ENCODE measurements around the gene GYG2.
"Not testable (repeated sequence)": the region's sequence is repeated elsewhere in the genome, so short reads cannot be mapped to it uniquely, and the experiment has no call there.

GYG2 gene

GRCh38 chrX:2871831-2872230, 43.1 kb downstream of the GYG2 start:
- DNase-seq (ENCODE audit: low read depth) = no peak

DNA sequence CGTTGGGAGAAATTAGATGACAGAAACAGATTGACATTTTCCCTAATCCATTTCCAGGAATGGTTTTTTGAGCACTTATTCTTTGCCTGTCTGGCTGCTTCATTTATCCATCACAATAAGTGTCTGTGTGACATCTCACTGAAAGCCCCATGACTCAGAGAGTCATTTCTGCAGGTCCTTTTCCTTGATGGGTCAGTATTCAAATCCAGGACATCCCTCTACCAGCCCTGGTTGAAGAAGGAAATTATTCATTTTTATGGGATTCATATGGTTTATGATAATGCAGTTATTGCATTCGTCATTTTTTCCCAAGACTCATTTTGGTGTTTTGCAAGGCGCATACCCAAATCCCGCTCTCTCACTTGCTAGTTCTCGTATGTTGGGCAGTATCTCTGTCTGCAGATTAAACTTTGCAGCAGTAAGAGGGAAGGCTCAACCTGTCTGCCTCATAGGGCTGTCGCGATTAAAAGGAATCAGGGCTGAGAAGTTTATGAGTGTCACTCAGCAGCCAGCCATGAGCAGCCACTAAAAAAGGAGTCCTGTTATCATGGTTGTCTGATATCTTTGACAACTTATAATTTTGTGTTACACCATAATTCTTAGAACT, 44.0 kb downstream of the GYG2 start:
- no peak for DNase-seq (ENCODE audit: low read depth)

DNA sequence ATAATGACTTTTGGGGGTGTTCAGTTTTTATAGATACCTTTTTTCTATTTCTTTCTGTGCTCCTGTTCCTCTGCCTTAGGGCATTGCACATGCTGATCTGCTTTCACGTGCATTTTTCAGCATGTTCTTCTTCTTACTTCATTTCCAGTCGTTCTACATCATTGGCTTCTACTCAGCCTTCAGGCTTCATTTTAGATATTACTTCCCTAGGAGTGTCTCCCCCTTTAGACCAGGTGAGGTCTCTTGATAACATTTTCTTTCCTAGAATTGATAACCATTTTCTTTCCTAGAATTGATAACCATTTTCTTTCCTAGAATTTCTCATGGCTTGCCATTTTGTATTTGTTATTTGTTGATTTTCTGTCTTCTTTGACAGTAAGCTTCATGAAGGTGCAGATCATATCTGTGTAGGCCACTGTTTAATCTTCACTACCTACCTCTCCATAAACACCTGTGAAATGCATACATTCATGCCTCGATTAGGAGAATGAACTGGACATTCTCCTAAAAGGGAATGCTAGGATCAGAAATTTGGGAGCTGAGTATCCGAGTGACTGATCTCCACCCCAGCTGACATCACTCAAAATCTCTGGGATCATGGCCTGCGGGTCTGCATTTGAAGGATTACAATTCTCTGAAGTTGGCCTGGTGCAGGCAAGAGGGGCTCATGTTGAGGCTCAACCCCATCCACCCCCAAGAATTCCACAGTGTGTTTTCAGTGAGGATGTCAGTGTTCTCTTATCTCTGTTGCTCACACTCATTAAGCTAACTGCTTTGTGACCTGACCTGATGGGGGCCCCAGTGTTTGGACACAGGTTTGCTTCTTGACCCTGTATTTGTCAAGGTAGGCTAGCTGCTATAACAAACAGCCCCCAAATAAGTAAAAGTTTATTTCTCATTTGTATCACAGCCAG, 45.7 kb downstream of the GYG2 start:
- no peak for DNase-seq (ENCODE audit: low read depth)

DNA sequence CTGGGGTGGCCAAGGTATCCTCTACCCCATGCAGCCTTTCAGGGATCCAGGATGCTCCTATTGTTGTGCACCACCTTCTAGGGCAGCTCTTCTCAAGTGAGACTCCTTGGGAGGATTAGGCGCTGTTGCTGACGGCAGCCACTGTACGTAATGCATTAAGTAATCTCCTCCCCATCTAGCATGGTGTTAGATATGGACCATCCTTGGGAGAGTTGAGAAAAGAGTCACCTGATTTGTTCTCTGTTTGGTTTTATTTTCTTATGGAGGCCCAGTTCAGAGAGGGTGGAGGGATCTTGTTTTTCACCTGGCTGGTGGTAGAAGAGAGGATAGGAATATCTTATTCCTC, 46.4 kb downstream of the GYG2 start:
- DNase-seq (ENCODE audit: low read depth) = no peak

DNA sequence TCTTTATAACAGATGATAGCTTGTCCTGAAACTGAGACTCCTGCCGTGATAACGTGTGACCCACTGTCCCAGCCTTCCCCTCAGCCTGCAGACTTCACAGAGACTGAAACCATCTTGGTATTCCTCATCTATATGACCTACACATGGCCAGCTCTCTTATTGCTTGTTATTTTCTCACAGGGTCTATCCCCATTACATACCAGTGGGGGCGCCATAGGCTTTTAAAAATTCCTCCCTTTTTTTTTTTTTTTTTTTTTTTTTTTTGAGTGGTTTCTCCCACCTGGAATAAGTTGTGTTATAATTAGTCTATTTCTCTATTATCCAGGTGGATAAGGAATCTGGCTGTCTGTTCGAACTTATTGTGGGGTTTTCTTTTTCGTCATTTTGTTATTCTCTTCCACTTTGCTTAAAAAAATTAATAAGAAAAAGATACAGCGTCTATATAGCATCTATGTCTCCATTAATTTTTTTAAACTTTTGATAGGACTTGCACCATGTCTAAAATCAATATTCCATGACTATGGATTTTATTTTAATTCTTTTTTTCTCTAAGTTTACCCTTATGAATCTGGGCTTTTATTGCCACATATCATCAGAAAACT, 47.2 kb downstream of the GYG2 start:
- no peak for DNase-seq (ENCODE audit: low read depth)

DNA sequence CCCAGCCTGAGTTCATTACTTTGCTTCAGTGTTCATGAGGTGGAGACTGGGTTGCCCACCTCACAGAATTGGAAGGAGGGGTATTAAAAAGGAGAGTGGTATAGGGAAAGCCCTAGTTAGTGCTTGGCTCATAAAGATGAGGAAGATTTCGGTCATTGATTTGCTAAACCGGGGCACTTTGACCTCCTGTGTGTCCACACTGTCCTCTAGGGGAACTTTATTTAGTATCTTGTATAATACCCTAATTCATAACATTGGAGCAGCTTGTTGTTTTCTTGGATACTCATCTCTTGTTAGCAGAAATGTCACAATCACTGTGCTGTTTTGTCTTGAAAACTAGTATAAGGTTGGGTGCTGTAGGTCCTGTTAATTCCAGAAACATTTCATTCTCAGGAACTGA, 49.8 kb downstream of the GYG2 start:
- DNase-seq (ENCODE audit: low read depth) = no peak

DNA sequence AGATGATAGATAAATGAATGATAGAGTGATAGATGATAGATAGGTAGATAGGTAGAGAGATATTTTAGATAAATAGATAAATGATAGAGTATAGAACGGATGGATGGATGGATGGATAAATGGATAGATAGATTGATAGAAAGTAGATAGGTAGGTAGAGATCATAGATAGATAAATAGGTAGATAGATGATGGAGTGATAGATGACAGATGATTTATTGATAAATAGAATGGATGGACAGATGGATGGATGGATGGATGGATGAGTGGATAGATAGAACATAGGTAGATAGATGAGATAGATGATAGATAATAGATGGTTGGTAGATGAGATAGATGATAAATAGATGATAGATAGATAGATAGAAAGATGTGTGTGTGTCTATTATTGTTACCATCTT, 50.9 kb downstream of the GYG2 start:
- DNase-seq (ENCODE audit: low read depth) = no peak

GRCh38 chrX:2883770-2884169, 55.0 kb downstream of the GYG2 start:
- no peak for DNase-seq (ENCODE audit: low read depth)

DNA sequence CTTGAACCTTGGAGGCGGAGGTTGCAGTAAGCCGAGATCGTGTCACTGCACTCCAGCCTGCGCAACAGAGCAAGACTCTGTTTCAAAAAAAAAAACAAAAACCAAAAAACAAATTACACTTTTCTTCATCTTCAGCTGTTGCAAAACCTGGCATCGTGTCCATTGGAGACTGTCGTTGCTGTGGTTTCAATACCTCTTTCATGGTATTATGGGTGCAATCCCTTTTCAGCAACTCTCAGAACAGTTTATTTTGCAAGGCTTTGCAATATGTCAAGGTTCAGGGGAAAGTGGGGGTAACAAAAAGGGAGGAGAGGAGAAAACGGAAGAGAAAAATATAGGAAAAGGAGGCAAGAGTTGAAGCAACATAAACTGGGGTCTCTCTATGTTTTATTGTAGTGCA, 59.6 kb downstream of the GYG2 start:
- DNase-seq (ENCODE audit: low read depth) = no peak

- no peak for DNase-seq (ENCODE audit: low read depth)
Observed at GRCh38 chrX:2889045-2889605, 60.4 kb downstream of the GYG2 start.

DNA sequence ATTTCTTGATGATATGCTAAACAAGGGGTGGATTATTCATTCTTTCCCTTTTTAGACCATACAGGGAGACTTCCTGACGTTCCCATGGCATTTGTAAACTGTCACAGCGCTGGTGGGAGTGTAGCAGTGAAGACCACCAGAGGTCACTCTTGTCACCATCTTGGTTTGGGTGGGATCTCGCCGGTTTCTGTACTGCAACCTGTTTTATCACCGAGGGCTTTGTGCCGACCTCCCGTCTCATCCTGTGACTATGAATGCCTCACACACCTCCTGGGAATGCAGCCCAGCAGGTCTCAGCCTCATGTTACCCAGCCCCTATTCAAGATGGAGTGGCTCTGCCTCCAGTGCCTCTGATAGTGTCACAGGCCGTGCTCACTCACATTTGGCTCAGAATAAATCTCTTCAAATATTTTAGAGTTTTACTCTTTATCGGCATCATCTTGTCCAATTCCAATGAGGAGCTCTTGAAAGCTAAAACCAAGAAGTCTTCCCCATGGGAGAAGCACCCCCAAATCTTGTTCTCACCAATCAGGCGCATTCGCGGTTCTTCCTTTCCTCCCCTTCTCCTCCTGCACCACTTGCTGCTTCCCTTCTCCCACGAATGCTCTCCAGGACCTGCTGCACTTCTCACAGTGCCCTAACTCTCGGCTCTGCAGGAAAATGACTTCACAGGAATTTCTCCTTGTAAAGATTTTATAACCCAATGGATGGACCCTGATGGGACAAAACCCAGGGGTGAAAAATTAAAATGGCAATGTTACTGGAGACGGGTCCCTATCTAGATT, 61.2 kb downstream of the GYG2 start:
- DNase-seq (ENCODE audit: low read depth) = not testable (repeated sequence)

DNA sequence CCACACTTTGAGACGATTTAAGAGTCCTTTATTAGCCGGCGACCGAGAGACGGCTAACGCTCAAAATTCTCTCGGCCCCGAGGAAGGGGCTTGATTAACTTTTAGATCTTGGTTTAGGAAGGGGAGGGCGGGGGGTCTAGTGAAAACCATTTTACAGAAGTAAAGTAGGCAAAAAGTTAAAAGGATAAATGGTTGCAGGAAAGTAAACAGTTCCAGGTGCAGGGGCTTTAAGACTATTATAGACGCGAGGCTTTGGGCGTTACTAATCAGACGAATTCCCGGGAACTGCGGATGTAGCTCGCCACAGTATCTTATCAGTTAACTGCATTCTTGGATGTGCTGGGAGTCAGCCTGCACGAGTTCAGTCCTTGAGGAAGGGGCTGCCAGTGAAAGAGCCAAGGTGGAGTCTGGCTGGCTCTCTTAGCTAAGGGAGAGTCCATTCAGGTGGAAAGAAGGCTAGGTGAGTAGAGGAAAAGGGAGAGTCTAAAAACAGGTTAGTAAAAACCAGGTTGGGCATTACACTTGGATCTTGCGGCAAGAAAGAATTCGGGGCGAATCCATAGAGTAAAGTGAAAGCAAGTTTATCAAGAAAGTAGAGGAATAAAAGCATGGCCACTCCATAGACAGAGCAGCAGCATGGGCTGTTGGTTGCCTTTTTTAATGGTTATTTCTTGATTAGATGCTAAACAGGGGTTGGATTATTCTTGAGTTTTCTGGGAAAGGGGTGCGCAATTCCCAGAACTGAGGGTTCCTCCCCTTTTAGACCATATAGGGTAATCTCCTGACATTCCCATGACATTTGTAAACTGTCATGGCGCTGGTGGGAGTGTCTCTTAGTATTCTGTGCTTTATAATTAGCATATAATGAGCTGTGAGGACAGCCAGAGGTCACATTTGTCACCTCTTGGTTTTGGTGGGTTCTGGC, 62.1 kb downstream of the GYG2 start:
- not testable (repeated sequence) for DNase-seq (ENCODE audit: low read depth)

DNA sequence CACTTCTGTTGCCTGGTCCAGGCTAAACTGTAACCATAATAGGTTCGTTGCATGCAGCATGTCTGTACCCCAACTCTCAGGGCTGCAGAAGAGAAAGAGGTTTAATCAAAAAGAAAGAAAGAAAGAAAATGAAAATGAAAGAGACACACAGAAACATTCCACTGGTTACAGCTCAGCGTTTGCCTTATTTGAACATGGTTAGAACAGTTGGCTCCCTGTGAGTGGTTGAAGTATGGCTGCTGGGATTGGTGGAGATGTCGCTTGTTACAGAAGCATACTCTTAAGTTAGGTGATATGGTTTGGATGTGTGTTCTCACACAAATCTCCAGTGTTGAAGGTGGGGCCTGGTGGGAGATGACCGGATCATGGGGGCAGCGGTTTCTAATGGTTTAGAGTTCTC, 64.1 kb downstream of the GYG2 start:
- no peak for DNase-seq (ENCODE audit: low read depth)

DNA sequence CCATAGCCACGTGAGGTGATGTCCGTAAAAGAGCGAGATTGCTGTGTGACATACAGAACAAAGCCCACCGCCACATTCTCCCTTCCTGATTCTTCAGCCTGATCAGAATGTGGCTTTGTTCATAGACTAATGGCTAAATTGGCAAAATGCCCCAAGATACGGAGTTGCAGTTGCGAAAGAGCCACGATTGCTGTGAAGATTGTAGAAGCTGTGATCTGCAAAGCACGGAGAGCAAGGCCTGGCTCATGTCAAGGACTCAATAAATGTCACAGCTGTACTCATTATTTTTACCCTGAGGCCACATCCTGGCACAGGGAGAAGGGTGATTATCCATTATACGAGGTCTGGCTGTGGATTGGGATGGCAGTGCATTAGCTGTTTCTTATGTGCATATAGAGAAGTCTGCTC, 66.2 kb downstream of the GYG2 start:
- no peak for DNase-seq (ENCODE audit: low read depth)

GRCh38 chrX:2897311-2897689, 68.6 kb downstream of the GYG2 start:
- DNase-seq (ENCODE audit: low read depth) = no peak

DNA sequence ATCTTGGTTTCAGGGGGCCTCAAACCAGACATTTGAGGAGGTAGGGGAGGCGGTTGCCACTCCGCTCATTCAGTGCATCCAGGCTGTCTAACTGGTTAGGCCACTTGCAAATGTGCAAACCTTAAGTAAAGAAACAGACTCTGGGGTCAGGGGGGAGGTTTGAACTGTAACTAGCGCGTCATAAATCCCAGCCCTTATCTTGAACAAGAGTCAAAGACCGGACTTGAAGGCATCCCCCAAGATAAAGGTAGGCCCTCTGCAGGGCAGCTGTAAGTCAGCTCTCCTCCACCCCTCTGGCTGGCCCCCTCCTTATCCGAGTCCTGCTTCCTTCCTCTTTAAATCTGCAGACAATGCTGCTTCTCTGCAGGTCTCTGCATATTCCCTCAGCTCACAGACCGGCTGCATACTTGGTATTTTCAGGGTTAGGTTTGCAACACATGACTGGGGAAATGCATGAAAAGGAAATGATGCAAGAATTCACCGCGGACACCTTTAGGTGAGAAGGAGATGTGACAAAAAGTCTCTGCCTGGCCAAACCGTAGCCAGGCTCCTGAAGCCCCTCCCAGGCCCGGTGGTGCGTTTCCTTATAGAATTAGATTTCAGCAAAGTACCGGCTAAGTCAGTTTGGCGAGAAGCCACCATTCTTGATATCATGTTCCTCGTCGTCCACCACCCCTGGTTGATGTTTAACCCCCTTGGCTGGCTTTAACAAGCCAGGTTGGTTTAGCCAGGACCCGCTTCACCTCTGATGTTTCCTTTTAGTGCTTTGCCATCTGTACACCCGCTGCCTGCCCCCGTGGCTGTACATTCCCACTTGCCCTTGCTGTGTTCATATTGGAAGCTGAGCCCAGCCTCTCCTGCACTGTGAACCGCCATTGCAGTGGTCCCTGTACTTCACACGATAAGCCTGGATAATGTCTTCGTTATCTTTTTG, 69.2 kb downstream of the GYG2 start:
- peak; percentile 27 for DNase-seq (ENCODE audit: low read depth)

- DNase-seq (ENCODE audit: low read depth) = no peak
Observed at GRCh38 chrX:2898846-2899512, 70.2 kb downstream of the GYG2 start.

GRCh38 chrX:2901367-2902036, 72.8 kb downstream of the GYG2 start:
- DNase-seq (ENCODE audit: low read depth) = no peak

- DNase-seq (ENCODE audit: low read depth) = no peak
Observed at GRCh38 chrX:2902841-2903240, 74.1 kb downstream of the GYG2 start.
